Osteoblast (primary cell): ENCODE measurements around the gene CRISP1. TPM values are rescaled to one million over a fixed set of nuclear protein-coding genes. Genes with fewer than 3 reads are reported as not detected.
"Not testable (repeated sequence)": the region's sequence is repeated elsewhere in the genome, so short reads cannot be mapped to it uniquely, and the experiment has no call there.

Experiments used
- DNase-seq: peaks from one replicate; pipeline ENCODE4 v3.0.0; 2011; ENCODE audit warnings: low spot score, mixed read lengths; ENCODE audit not compliant: insufficient read length; ENCODE audit errors: missing footprints
- H2AFZ ChIP-seq: 2 replicates; pipeline ENCODE4 v1.6.0; 2011; ENCODE audit warnings: mild to moderate bottlenecking, low read length
- H3K27ac ChIP-seq: 2 replicates; pipeline ENCODE4 v1.5.1; 2011; ENCODE audit warnings: mild to moderate bottlenecking, low read depth, low read length, moderate library complexity
- H3K27me3 ChIP-seq: 2 replicates; pipeline ENCODE4 v1.6.0; 2012; ENCODE audit warnings: mild to moderate bottlenecking, control low read depth, inconsistent platforms, low read length, moderate library complexity; ENCODE audit not compliant: insufficient read depth
- H3K36me3 ChIP-seq: 2 replicates; pipeline ENCODE4 v1.5.1; 2011; ENCODE audit warnings: mild to moderate bottlenecking, low read length, control low read depth, moderate library complexity; ENCODE audit not compliant: insufficient read depth
- H3K4me1 ChIP-seq: 2 replicates; pipeline ENCODE4 v1.5.1; 2011; ENCODE audit warnings: mild to moderate bottlenecking, low read length, control low read depth, moderate library complexity; ENCODE audit not compliant: insufficient read depth
- H3K4me2 ChIP-seq: 2 replicates; pipeline ENCODE4 v1.6.0; 2011; ENCODE audit warnings: mild to moderate bottlenecking, low read length; ENCODE audit not compliant: insufficient read depth
- H3K4me3 ChIP-seq: fragments of 200-600 bp; sonication (generic); 3 replicates; pipeline ENCODE4 v1.5.1; 2012; ENCODE audit warnings: mild to moderate bottlenecking, low read length, inconsistent platforms; ENCODE audit not compliant: insufficient read depth
- H3K79me2 ChIP-seq: 2 replicates; pipeline ENCODE4 v1.6.0; 2012; ENCODE audit warnings: mild to moderate bottlenecking, low read length, control low read depth, inconsistent platforms; ENCODE audit not compliant: insufficient read depth
- H3K9me3 ChIP-seq: 2 replicates; pipeline ENCODE4 v1.5.1; 2011; ENCODE audit warnings: low read depth, low read length, control low read depth
- H4K20me1 ChIP-seq: 2 replicates; pipeline ENCODE4 v1.6.0; 2012; ENCODE audit warnings: mild to moderate bottlenecking, low read length, control low read depth; ENCODE audit not compliant: insufficient read depth
- total RNA-seq: library from RNA; depleted of rRNA; stranded (reverse); fragments of >200 nt; gene quantifications from 2 replicates; pipeline ENCODE4 v1.2.3, GENCODE V29; 2012
- TF ChIP-seq, protein P1 (sequence below): IDR thresholded peaks from 2 replicates; pipeline ENCODE4 v1.5.1; 2011; ENCODE audit warnings: mild to moderate bottlenecking, low read depth, low read length, moderate library complexity; ENCODE audit errors: extremely low read depth

Gene CRISP1
- total RNA-seq, 1 donor = not detected

- Histone ChIP-seq H2AFZ (no peak overlapping the region), H3K9me3 (no peaks in the 10 kb centered on the region), H3K4me1 (no peaks in the 10 kb centered on the region), H4K20me1 (no peaks in the 10 kb centered on the region), H3K79me2 (no peaks in the 10 kb centered on the region), H3K36me3 (no peaks in the 10 kb centered on the region), H3K27ac (no peak overlapping the region), H3K4me3 (no peak overlapping the region), H3K4me2 (no peak overlapping the region), H3K27me3 (no peaks in the 10 kb centered on the region)
- TF ChIP-seq, protein P1, sequence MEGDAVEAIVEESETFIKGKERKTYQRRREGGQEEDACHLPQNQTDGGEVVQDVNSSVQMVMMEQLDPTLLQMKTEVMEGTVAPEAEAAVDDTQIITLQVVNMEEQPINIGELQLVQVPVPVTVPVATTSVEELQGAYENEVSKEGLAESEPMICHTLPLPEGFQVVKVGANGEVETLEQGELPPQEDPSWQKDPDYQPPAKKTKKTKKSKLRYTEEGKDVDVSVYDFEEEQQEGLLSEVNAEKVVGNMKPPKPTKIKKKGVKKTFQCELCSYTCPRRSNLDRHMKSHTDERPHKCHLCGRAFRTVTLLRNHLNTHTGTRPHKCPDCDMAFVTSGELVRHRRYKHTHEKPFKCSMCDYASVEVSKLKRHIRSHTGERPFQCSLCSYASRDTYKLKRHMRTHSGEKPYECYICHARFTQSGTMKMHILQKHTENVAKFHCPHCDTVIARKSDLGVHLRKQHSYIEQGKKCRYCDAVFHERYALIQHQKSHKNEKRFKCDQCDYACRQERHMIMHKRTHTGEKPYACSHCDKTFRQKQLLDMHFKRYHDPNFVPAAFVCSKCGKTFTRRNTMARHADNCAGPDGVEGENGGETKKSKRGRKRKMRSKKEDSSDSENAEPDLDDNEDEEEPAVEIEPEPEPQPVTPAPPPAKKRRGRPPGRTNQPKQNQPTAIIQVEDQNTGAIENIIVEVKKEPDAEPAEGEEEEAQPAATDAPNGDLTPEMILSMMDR = no peak
- no peak for DNase-seq
Observed at GRCh38 chr6:49799090-49799489, 67.2 kb downstream of the CRISP1 start.

GRCh38 chr6:49796842-49797455, 69.4 kb downstream of the CRISP1 start:
- not testable (repeated sequence) for H3K4me2 ChIP-seq, H3K36me3 ChIP-seq, H3K27ac ChIP-seq, H3K4me1 ChIP-seq, H4K20me1 ChIP-seq, H3K27me3 ChIP-seq, DNase-seq, H3K9me3 ChIP-seq, H2AFZ ChIP-seq, H3K79me2 ChIP-seq, H3K4me3 ChIP-seq

DNA sequence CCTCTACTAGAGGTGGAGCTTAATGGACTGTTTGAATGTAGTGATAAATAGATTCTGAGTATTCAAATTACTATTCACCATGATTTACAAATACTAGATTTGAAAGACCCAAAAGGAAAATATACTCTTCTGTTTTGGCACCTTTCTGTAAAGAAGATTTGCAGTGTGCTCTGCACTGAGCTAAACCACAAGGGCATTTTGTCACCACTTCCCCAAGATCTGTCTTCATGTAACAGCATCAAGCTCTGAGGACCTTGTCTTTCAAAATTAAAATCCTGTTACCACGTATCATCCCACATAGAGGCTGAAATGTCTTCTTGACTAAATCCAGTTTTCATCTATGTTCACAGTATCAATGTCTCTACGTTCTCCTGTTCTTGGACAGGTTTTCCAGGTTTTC, 76.0 kb downstream of the CRISP1 start:
- Histone ChIP-seq H3K4me1 (no peaks in the 10 kb centered on the region), H3K4me3 (no peak overlapping the region), H2AFZ (no peak overlapping the region), H3K27ac (no peak overlapping the region), H3K27me3 (no peaks in the 10 kb centered on the region), H3K4me2 (no peak overlapping the region), H3K79me2 (no peaks in the 10 kb centered on the region), H3K36me3 (no peaks in the 10 kb centered on the region), H4K20me1 (no peaks in the 10 kb centered on the region), H3K9me3 (no peaks in the 10 kb centered on the region)
- no peak for DNase-seq
- TF ChIP-seq, protein P1 = no peak

GRCh38 chr6:49787176-49787575, 79.2 kb downstream of the CRISP1 start, which contains the start of gene PGK2:
TSS of gene PGK2 (minus strand) at chr6:49787285. CDS start at chr6:49787187, 98 bp downstream.
- no peaks in the 10 kb centered on the region for H3K27me3 ChIP-seq
- H3K4me2 ChIP-seq = no peak within 1 kb of the TSS
- TF ChIP-seq, protein P1 = no peak
- no peak for DNase-seq
- no peaks in the 10 kb centered on the region for H3K9me3 ChIP-seq
- H3K79me2 ChIP-seq = no peaks in the 10 kb centered on the region
- no peak within 1 kb of the TSS for H2AFZ ChIP-seq
- no peaks in the 10 kb centered on the region for H3K36me3 ChIP-seq
- H3K4me3 ChIP-seq = no peak within 1 kb of the TSS
- no peaks in the 10 kb centered on the region for H3K4me1 ChIP-seq
- H3K27ac ChIP-seq = no peak within 1 kb of the TSS
- no peaks in the 10 kb centered on the region for H4K20me1 ChIP-seq
